Measurements from ENCODE around the gene NRBF2.

Gene NRBF2

DNA sequence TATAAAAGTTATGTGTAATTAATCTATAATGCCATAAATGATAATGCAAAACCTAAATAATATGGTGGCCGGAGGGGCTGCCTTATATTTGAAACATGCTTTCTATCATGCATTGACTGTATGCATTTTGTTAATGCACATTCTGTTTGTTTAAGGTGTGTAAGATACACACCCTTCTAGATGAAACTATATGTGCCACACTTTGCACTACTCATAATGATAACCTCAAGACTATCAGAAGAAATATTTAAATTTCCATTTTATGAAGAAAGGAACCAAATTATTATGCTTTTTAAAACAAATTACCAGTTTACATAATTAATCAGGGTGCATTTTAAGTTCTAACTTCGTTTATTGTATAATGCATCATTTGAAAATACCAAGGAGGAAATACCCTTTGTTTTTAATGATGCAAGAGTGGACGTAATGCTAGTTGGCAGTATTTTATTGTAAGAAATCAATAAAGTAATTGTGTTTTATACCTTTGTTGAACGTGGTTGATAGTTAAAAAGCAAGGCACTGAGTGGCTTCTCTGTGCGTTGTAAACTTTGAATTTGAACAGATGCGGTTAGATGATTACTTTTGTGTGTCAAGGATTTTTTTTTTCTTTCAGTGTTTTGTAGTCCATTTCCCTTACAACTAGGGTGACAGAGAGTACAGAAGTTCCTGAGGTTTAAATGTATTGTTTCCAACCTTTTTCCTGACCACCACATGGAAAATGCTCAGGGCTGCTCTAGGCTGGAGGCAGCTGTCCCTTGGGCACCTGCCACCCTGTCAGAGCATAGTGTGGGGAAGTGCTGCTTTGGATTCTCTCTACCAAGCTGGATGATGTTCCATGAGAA lies 21.6 kb downstream of the NRBF2 start:
- TF ChIP-seq, protein P1, sequence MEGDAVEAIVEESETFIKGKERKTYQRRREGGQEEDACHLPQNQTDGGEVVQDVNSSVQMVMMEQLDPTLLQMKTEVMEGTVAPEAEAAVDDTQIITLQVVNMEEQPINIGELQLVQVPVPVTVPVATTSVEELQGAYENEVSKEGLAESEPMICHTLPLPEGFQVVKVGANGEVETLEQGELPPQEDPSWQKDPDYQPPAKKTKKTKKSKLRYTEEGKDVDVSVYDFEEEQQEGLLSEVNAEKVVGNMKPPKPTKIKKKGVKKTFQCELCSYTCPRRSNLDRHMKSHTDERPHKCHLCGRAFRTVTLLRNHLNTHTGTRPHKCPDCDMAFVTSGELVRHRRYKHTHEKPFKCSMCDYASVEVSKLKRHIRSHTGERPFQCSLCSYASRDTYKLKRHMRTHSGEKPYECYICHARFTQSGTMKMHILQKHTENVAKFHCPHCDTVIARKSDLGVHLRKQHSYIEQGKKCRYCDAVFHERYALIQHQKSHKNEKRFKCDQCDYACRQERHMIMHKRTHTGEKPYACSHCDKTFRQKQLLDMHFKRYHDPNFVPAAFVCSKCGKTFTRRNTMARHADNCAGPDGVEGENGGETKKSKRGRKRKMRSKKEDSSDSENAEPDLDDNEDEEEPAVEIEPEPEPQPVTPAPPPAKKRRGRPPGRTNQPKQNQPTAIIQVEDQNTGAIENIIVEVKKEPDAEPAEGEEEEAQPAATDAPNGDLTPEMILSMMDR (IDR thresholded peaks at IDR 0.05; ENCODE audit: low read depth, low read length), result no peak
- H3K4me3 ChIP-seq (ENCODE audit: low read depth, low read length), result no peak overlapping the region

GRCh38 chr10:63155388-63156020 lies 22.4 kb downstream of the NRBF2 start:
- H3K4me3 ChIP-seq (ENCODE audit: low read depth, low read length), result no peak overlapping the region
- TF ChIP-seq, protein P1 (IDR thresholded peaks at IDR 0.05; ENCODE audit: low read depth, low read length), result no peak

GRCh38 chr10:63156236-63156635 lies 23.1 kb downstream of the NRBF2 start:
- no peak overlapping the region for H3K4me3 ChIP-seq (ENCODE audit: low read depth, low read length)
- TF ChIP-seq, protein P1 (IDR thresholded peaks at IDR 0.05; ENCODE audit: low read depth, low read length), result no peak

DNA sequence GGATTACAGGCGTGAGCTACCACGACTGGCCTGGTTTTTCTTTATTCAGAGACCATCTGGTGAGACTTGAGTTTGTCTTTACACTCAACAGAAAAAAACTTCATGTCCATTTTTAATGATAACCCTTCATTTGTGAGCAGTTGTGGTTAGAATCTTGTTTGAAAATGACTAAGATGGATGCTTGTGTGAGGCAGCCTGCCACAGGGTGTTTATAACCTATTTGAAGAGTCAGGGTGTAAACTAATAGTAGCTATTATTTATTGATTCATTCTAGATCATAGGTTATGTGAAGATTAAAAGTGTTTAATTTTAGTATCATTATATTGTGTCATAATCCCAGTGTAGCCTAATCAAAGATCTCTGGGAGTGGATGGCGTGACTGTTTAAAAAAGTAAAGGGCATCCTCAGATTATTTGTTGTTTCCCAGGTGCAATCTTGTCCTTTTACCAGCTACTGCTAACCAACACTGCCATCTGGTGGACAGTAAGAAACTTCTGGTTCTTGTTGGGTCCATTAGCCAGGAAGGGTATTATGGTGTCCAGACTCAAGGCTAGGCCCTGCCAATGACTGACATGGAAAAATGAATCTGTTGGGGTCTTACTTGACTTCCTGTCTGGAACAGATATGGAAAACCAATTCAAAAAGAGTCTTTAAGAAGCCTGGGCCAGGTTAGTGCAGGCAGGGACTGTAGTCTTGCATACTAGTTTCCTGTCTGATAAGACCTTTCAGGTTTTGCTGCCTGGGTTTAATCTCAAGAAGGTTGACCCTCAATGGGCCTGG lies 24.9 kb downstream of the NRBF2 start:
- H3K4me3 ChIP-seq (ENCODE audit: low read depth, low read length), result no peak overlapping the region
- TF ChIP-seq, protein P1 (IDR thresholded peaks at IDR 0.05; ENCODE audit: low read depth, low read length), result peak; percentile 49

GRCh38 chr10:63161592-63161991 lies 28.5 kb downstream of the NRBF2 start:
- H3K4me3 ChIP-seq (ENCODE audit: low read depth, low read length), result no peak overlapping the region
- TF ChIP-seq, protein P1 (IDR thresholded peaks at IDR 0.05; ENCODE audit: low read depth, low read length), result no peak

DNA sequence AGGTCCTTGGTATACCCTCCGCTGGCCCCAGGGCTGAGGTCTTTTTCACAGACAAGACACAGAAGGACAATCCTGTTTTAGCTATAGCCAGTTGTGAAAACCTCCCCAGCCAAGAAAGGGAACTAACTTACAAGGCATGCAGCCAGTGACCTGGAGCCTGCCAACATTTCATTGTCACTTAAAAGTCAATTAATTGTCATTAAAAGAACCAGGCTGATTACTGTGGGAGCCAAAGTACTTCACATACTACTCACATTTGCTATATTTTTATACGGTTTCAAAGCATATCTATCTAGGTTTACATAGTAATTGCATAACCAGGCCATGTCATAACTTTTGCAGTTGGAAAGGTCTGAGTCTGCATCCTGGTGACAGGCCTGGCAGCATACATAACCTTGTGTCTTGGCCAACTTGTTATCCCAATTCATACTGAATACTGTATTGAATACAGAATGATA lies 31.1 kb downstream of the NRBF2 start:
- TF ChIP-seq, protein P1 (IDR thresholded peaks at IDR 0.05; ENCODE audit: low read depth, low read length), result no peak
- no peak overlapping the region for H3K4me3 ChIP-seq (ENCODE audit: low read depth, low read length)
